ENCODE data around the gene SMARCAL1.

Gene SMARCAL1

DNA sequence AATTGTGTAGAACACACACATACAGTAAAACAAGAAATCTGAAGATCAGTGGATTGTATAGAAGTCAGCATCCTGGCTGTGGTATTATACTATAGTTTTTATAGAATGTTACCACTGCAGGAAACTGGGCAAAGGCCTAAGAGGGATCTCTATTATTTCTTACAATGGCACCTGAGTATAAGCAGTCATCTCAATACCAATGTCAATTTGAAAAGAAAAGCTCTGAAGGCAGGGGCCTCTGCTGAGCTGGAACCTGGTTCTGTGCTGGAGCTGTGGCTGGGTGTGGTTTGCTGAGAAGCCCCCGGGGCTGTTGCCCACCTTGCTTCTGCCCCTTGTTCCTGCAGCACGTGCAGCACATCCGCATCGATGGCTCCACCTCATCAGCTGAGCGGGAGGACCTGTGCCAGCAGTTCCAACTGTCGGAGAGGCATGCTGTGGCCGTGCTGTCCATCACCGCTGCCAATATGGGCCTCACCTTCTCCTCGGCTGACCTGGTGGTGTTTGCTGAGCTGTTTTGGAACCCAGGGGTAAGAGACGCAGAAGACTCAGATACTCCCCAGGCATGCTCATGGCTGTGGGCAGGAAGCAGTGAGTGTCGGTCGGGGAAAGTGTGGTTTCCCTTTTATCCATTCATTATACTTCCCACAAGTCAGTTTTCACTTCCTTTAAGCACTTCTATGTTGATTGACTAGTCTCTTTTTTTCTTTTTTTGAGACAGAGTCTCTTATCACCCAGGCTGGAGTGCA is 62.8 kb downstream of the SMARCAL1 start:
- no peak overlapping the region for H3K9ac ChIP-seq
- no peaks in the 10 kb centered on the region for H3K36me3 ChIP-seq (ENCODE audit: control insufficient read depth, insufficient read depth, low read length)
- no peaks in the 10 kb centered on the region for H3K79me2 ChIP-seq
- H2AFZ ChIP-seq = no peak overlapping the region
- no peaks in the 10 kb centered on the region for H3K9me3 ChIP-seq (ENCODE audit: control insufficient read depth, low read length)
- no peaks in the 10 kb centered on the region for H3K27me3 ChIP-seq (ENCODE audit: control insufficient read depth, insufficient read depth, low read length)
- no peaks in the 10 kb centered on the region for H3K4me1 ChIP-seq
- TF ChIP-seq, protein P1, sequence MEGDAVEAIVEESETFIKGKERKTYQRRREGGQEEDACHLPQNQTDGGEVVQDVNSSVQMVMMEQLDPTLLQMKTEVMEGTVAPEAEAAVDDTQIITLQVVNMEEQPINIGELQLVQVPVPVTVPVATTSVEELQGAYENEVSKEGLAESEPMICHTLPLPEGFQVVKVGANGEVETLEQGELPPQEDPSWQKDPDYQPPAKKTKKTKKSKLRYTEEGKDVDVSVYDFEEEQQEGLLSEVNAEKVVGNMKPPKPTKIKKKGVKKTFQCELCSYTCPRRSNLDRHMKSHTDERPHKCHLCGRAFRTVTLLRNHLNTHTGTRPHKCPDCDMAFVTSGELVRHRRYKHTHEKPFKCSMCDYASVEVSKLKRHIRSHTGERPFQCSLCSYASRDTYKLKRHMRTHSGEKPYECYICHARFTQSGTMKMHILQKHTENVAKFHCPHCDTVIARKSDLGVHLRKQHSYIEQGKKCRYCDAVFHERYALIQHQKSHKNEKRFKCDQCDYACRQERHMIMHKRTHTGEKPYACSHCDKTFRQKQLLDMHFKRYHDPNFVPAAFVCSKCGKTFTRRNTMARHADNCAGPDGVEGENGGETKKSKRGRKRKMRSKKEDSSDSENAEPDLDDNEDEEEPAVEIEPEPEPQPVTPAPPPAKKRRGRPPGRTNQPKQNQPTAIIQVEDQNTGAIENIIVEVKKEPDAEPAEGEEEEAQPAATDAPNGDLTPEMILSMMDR (IDR thresholded peaks at IDR 0.05) = no peak
- H3K4me2 ChIP-seq (ENCODE audit: low read length) = no peak overlapping the region
- no peak overlapping the region for H3K4me3 ChIP-seq (ENCODE audit: low read depth, low read length)
- no peak overlapping the region for H3K27ac ChIP-seq

DNA sequence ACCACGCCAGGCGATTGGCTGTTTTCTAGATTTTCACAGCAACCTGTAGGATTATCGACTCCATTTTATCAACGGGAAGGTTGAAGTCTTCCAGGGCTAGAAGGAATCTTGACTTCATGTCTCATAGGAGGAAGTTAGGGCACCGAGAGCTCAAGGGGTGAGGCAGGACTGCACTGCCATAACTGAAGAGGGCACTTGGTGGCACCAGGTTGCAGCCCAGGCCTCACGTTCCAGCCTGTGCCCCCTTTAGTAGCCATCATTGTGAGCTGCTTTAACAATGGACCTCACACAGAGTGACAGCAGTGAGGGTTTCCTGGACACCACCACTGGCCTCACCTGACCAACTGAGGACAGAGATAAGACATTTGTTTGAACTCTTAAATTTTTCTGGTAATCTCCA is 63.5 kb downstream of the SMARCAL1 start:
- Histone ChIP-seq H3K9ac (no peak overlapping the region), H2AFZ (no peak overlapping the region), H3K9me3 (ENCODE audit: control insufficient read depth, low read length) (no peaks in the 10 kb centered on the region), H3K27me3 (ENCODE audit: control insufficient read depth, insufficient read depth, low read length) (no peaks in the 10 kb centered on the region), H3K4me1 (no peaks in the 10 kb centered on the region), H3K79me2 (no peaks in the 10 kb centered on the region), H3K27ac (no peak overlapping the region), H3K4me3 (ENCODE audit: low read depth, low read length) (no peak overlapping the region), H3K36me3 (ENCODE audit: control insufficient read depth, insufficient read depth, low read length) (no peaks in the 10 kb centered on the region), H3K4me2 (ENCODE audit: low read length) (no peak overlapping the region)
- TF ChIP-seq, protein P1 (IDR thresholded peaks at IDR 0.05) = no peak

DNA sequence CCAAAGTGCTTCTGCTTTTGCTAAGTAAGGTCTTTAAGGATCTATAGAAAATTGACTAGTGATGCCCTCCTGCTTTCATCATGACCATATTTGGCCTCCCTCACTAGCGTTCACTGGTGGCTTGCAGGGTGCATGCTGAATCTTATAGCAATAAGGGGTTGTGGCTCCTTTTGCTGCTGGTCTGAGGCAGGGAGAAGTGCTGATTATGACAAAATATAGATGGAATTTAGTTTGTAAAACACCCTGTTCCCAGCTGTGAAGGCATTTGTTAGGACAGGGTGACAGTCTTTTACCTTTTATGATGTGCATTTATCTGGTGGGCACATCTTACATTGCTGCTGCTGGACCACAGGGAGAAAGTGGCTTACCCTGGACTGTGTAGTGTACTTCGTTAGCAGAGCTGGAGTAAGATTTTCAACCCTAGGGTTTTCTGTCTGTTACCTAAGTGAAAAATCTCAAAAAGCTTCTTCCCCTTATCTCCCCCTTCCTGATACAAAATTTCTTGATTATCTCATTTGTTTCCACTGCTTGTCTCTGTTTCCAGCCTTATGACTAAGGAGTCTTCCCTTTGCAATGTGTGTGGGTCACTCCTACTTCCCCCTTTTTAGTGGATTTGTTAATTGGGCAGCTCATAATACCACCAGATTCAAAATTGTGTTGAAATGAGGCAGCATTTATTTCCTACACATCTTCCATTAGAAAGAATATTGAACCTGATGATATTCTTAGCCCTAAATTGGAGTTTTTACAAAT is 65.2 kb downstream of the SMARCAL1 start:
- no peak overlapping the region for H2AFZ ChIP-seq
- no peaks in the 10 kb centered on the region for H3K79me2 ChIP-seq
- no peak overlapping the region for H3K4me3 ChIP-seq (ENCODE audit: low read depth, low read length)
- no peaks in the 10 kb centered on the region for H3K27me3 ChIP-seq (ENCODE audit: control insufficient read depth, insufficient read depth, low read length)
- H3K4me2 ChIP-seq (ENCODE audit: low read length) = no peak overlapping the region
- no peak overlapping the region for H3K9ac ChIP-seq
- no peak overlapping the region for H3K27ac ChIP-seq
- no peaks in the 10 kb centered on the region for H3K9me3 ChIP-seq (ENCODE audit: control insufficient read depth, low read length)
- H3K4me1 ChIP-seq = no peaks in the 10 kb centered on the region
- H3K36me3 ChIP-seq (ENCODE audit: control insufficient read depth, insufficient read depth, low read length) = no peaks in the 10 kb centered on the region
- TF ChIP-seq, protein P1 (IDR thresholded peaks at IDR 0.05) = no peak

DNA sequence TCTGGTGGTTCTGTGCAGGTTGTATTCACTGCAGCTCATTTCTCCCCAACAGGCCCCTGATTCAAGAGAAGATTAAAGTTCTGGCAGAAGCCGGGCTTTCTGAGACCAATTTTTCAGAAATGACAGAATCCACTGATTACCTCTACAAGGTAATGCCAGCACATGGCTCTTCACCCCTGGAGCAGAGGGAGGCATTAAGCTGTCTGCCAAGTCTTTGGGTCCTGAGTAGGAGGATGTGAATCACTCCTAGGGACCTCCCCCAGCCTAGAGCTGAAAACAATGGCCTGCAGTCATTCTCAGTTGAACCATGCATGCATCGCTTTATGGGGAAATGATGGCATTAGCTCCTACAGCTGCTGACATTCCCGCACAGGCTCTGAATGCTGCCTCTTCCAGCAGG is 65.9 kb downstream of the SMARCAL1 start:
- Histone ChIP-seq H3K27ac (no peak overlapping the region), H3K9ac (no peak overlapping the region), H2AFZ (no peak overlapping the region), H3K4me3 (ENCODE audit: low read depth, low read length) (no peak overlapping the region), H3K36me3 (ENCODE audit: control insufficient read depth, insufficient read depth, low read length) (no peaks in the 10 kb centered on the region), H3K27me3 (ENCODE audit: control insufficient read depth, insufficient read depth, low read length) (no peaks in the 10 kb centered on the region), H3K4me1 (no peaks in the 10 kb centered on the region), H3K9me3 (ENCODE audit: control insufficient read depth, low read length) (no peaks in the 10 kb centered on the region), H3K79me2 (no peaks in the 10 kb centered on the region), H3K4me2 (ENCODE audit: low read length) (no peak overlapping the region)
- TF ChIP-seq, protein P1 (IDR thresholded peaks at IDR 0.05) = no peak

All from parathyroid adenoma (tissue), 2 donors.